HT1080 (cell line): ENCODE results near the gene BCORL1. TPM values are rescaled to one million over a fixed set of nuclear protein-coding genes. Genes with fewer than 3 reads are reported as not detected.

Experiments used
- DNase-seq: peaks from one replicate; pipeline ENCODE4 v3.0.0-alpha.2; 2015; ENCODE audit warnings: low read depth
- total RNA-seq: library from RNA; depleted of rRNA; stranded (reverse); fragments of >200 nt; shearing (Covaris generic); gene quantifications from 2 replicates; pipeline ENCODE4 v1.2.3, GENCODE V29; 2014

BCORL1 gene
- total RNA-seq, 1 experiment from 2014 or later, result 1.6 TPM

GRCh38 chrX:130060122-130061069, 78.0 kb downstream of the BCORL1 start:
- peak; percentile 65 for DNase-seq

GRCh38 chrX:130066975-130067615, 84.7 kb downstream of the BCORL1 start:
- no peak for DNase-seq

GRCh38 chrX:130071611-130072344, 89.3 kb downstream of the BCORL1 start:
- DNase-seq, result no peak

GRCh38 chrX:130072345-130072740, 89.9 kb downstream of the BCORL1 start:
- no peak for DNase-seq

GRCh38 chrX:130075777-130076176, 93.3 kb downstream of the BCORL1 start:
- DNase-seq, result no peak

- DNase-seq, result peak; percentile 46
These were observed 97.5 kb downstream of the BCORL1 start for GRCh38 chrX:130079824-130080406.

GRCh38 chrX:130080791-130081367, 98.4 kb downstream of the BCORL1 start:
- no peak for DNase-seq

GRCh38 chrX:130081421-130082045, 99.1 kb downstream of the BCORL1 start:
- no peak for DNase-seq

GRCh38 chrX:130082244-130083106, 100.0 kb downstream of the BCORL1 start:
- DNase-seq, result no peak

GRCh38 chrX:130083107-130083490, 100.7 kb downstream of the BCORL1 start:
- DNase-seq, result no peak

GRCh38 chrX:130083656-130084382, 101.4 kb downstream of the BCORL1 start:
- DNase-seq, result no peak

GRCh38 chrX:130084631-130085237, 102.3 kb downstream of the BCORL1 start:
- DNase-seq, result no peak

GRCh38 chrX:130085551-130086446, 103.4 kb downstream of the BCORL1 start:
- peak; percentile 2 for DNase-seq

- no peak for DNase-seq
These were observed 104.2 kb downstream of the BCORL1 start for GRCh38 chrX:130086447-130087206.

GRCh38 chrX:130090364-130090763, 107.9 kb downstream of the BCORL1 start:
- DNase-seq, result no peak

GRCh38 chrX:130091980-130092522, 109.6 kb downstream of the BCORL1 start:
- DNase-seq, result peak; percentile 30
